Liver (tissue), 9 donors: ENCODE measurements around the gene WNT7B. TPM values are rescaled to one million over a fixed set of nuclear protein-coding genes. Genes with fewer than 3 reads are reported as not detected.

Source experiments
- DNase-seq: peaks from one replicate; pipeline ENCODE4 v3.0.0-alpha.2; 2017; ENCODE audit warnings: low spot score
- H3K27ac ChIP-seq, 2 donors: one replicate each; pipeline ENCODE4 v1.7.0; 2013; ENCODE audit warnings: inconsistent platforms in 2 of 2, low read length in 2 of 2, control low read depth in 1 of 2, low read depth in 1 of 2, mild to moderate bottlenecking in 1 of 2
- H3K27me3 ChIP-seq, 4 donors: one replicate each; pipeline versions ENCODE4 v1.6.1 to v1.7.0; 2013; ENCODE audit warnings: low read length in 3 of 4, inconsistent platforms in 1 of 4, mild to moderate bottlenecking in 1 of 4, moderate library complexity in 1 of 4; ENCODE audit not compliant: control insufficient read depth in 4 of 4, insufficient read depth in 4 of 4
- H3K36me3 ChIP-seq, 4 donors: one replicate each; pipeline versions ENCODE4 v1.6.1 to v1.7.0; 2013; ENCODE audit warnings: low read length in 3 of 4, mild to moderate bottlenecking in 3 of 4, low read depth in 1 of 4, moderate library complexity in 1 of 4; ENCODE audit not compliant: control insufficient read depth in 4 of 4, insufficient read depth in 3 of 4
- H3K4me1 ChIP-seq, 4 donors: one replicate each; pipeline versions ENCODE4 v1.6.1 to v1.7.0; 2013; ENCODE audit warnings: low read length in 3 of 4, mild to moderate bottlenecking in 3 of 4, moderate library complexity in 1 of 4; ENCODE audit not compliant: control insufficient read depth in 4 of 4, insufficient read depth in 4 of 4
- H3K4me3 ChIP-seq, 3 donors: one replicate each; pipeline versions ENCODE4 v1.6.1 to v1.7.0; 2013; ENCODE audit warnings: low read length in 3 of 3, control low read depth in 1 of 3, low read depth in 1 of 3, mild to moderate bottlenecking in 1 of 3
- H3K9ac ChIP-seq, 2 donors: one replicate each; pipeline ENCODE4 v1.7.0; 2013; ENCODE audit warnings: low read length in 2 of 2, mild to moderate bottlenecking in 2 of 2, moderate library complexity in 2 of 2, control low read depth in 1 of 2, low read depth in 1 of 2
- H3K9me3 ChIP-seq, 4 donors: one replicate each; pipeline versions ENCODE4 v1.6.1 to v1.7.0; 2013; ENCODE audit warnings: low read length in 3 of 4; ENCODE audit not compliant: control insufficient read depth in 4 of 4
- EGR1 ChIP-seq, 2 donors: IDR thresholded peaks; 2 replicates each; pipeline ENCODE4 v1.6.1; 2016 to 2018; ENCODE audit warnings: antibody characterized with exemption in 2 of 2, low read depth in 2 of 2
- FOXA2 ChIP-seq: IDR thresholded peaks from 2 replicates; pipeline ENCODE4 v1.6.1; 2016; ENCODE audit warnings: antibody characterized with exemption
- GABPA ChIP-seq, 2 donors: IDR thresholded peaks in 1 of 2; conservative IDR thresholded peaks in 1 of 2; 2 replicates each; pipeline ENCODE4 v1.6.1; 2016; ENCODE audit warnings: antibody characterized with exemption in 2 of 2, mild to moderate bottlenecking in 1 of 2, moderate library complexity in 1 of 2
- HNF4A ChIP-seq, 2 donors: conservative IDR thresholded peaks; 2 replicates each; pipeline ENCODE4 v1.6.1; 2016; ENCODE audit warnings: antibody characterized with exemption in 2 of 2, mild to moderate bottlenecking in 2 of 2
- HNF4G ChIP-seq: IDR thresholded peaks from 2 replicates; pipeline ENCODE4 v1.6.1; 2016; ENCODE audit warnings: antibody characterized with exemption
- JUND ChIP-seq, 2 donors: IDR thresholded peaks; 2 replicates each; pipeline ENCODE4 v1.6.1; 2016; ENCODE audit warnings: antibody characterized with exemption in 2 of 2
- NR2F2 ChIP-seq: IDR thresholded peaks from 2 replicates; pipeline ENCODE4 v1.6.1; 2016; ENCODE audit warnings: antibody characterized with exemption
- RXRA ChIP-seq, 2 donors: IDR thresholded peaks; 2 replicates each; pipeline ENCODE4 v1.6.1; 2017 to 2018; ENCODE audit warnings: antibody characterized with exemption in 2 of 2, mild to moderate bottlenecking in 1 of 2
- YY1 ChIP-seq: IDR thresholded peaks from 2 replicates; pipeline ENCODE4 v1.6.1; 2016; ENCODE audit warnings: antibody characterized with exemption, mild to moderate bottlenecking
- WGBS: extraction: QIAGEN DNeasy Blood & Tissue Kit; methylation state at CpG from one replicate; pipeline ENCODE4 v1.1.7; 2013; 5-methylcytosine and 5-hydroxymethylcytosine counted together
- polyA plus RNA-seq, 2 donors: library from polyadenylated mRNA; stranded (reverse) in 1 of 2; unstranded in 1 of 2; fragments of 200-250 nt in 1 of 2; fragments of >200 nt in 1 of 2; fragmentation: Nextera tagmentation in 1 of 2; extraction: Ambion mirVana in 1 of 2; gene quantifications; one replicate each; pipeline versions ENCODE4 v1.2.1 to v1.2.3, GENCODE V29; 2013 to 2015
- total RNA-seq, 2 donors: library from RNA; depleted of rRNA; stranded (reverse); fragments of >200 nt; gene quantifications; one replicate each; pipeline ENCODE4 v1.2.3, GENCODE V29; 2014
- TF ChIP-seq, protein P1 (sequence below): fragments of 150-350 bp; IDR thresholded peaks from 2 replicates; pipeline ENCODE4 v1.5.1; 2017; ENCODE audit warnings: improper control_type of control experiment, low read depth, low read length; ENCODE audit not compliant: missing input control
- TF ChIP-seq, protein P2 (sequence below): IDR thresholded peaks from 2 replicates; pipeline ENCODE4 v1.6.1; 2016; ENCODE audit warnings: antibody characterized with exemption
- TF ChIP-seq, protein P3 (sequence below): IDR thresholded peaks from 2 replicates; pipeline ENCODE4 v1.6.1; 2016; ENCODE audit warnings: antibody characterized with exemption
- TF ChIP-seq, protein P4 (sequence below): IDR thresholded peaks from 2 replicates; pipeline ENCODE4 v1.6.1; 2016; ENCODE audit warnings: antibody characterized with exemption, mild to moderate bottlenecking
- donor health status: healthy.
- donor health status: healthy.
- donor health status: healthy.
- donor health status: healthy.
- donor health status: healthy.

Gene WNT7B
- total and polyA plus RNA-seq, 4 donors: 0.06 to 0.28 TPM; not detected in 2

DNA sequence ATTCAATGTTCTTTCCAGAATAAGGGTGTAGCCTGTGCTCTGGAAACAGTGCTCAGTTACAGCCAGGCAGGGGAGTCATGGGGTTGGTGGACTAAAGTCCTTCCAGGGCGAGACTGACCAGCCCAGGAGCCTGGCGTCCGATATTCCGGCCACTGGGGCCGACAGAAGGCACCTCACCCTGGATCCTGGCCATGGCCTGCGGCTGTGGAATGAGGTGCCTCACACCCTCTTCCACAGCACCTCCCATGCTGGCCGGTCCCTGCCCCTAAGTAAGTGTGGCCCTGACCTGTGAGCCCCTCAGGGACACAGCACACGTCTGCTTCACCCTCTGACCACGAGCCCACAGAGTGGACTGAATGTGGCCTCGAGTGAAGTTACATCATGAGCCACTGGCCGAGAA lies 50.5 kb downstream of the WNT7B start:
- Histone ChIP-seq H3K27ac (no peak overlapping the region), H3K36me3 (no peaks in the 10 kb centered on the region), H3K9me3 (no peaks in the 10 kb centered on the region), H3K4me1 (no peaks in the 10 kb centered on the region), H3K27me3 (peaks cover 0 to 4% (median 1%) of the 10 kb centered on the region in 4 donors), H3K4me3 (no peak overlapping the region), H3K9ac (no peak overlapping the region)
- WGBS: 86% methylated on average over 11 of the region's 11 CpGs
- DNase-seq: no peak
- TF ChIP-seq, protein P1, sequence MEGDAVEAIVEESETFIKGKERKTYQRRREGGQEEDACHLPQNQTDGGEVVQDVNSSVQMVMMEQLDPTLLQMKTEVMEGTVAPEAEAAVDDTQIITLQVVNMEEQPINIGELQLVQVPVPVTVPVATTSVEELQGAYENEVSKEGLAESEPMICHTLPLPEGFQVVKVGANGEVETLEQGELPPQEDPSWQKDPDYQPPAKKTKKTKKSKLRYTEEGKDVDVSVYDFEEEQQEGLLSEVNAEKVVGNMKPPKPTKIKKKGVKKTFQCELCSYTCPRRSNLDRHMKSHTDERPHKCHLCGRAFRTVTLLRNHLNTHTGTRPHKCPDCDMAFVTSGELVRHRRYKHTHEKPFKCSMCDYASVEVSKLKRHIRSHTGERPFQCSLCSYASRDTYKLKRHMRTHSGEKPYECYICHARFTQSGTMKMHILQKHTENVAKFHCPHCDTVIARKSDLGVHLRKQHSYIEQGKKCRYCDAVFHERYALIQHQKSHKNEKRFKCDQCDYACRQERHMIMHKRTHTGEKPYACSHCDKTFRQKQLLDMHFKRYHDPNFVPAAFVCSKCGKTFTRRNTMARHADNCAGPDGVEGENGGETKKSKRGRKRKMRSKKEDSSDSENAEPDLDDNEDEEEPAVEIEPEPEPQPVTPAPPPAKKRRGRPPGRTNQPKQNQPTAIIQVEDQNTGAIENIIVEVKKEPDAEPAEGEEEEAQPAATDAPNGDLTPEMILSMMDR: no peak
- TF ChIP-seq EGR1 (IDR thresholded peaks at IDR 0.05; ENCODE audit: low read depth in 2 of 2) (no peak), NR2F2 (no peak), YY1 (no peak), HNF4G (no peak), JUND (IDR thresholded peaks at IDR 0.05) (no peak), RXRA (IDR thresholded peaks at IDR 0.05) (no peak), GABPA (IDR thresholded peaks at IDR 0.05 in 1 of 2, conservative IDR thresholded peaks at IDR 0.05 in 1 of 2) (no peak)
- TF ChIP-seq, protein P2, sequence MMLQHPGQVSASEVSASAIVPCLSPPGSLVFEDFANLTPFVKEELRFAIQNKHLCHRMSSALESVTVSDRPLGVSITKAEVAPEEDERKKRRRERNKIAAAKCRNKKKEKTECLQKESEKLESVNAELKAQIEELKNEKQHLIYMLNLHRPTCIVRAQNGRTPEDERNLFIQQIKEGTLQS: no peak
- TF ChIP-seq, protein P3, sequence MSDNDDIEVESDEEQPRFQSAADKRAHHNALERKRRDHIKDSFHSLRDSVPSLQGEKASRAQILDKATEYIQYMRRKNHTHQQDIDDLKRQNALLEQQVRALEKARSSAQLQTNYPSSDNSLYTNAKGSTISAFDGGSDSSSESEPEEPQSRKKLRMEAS: no peak

DNA sequence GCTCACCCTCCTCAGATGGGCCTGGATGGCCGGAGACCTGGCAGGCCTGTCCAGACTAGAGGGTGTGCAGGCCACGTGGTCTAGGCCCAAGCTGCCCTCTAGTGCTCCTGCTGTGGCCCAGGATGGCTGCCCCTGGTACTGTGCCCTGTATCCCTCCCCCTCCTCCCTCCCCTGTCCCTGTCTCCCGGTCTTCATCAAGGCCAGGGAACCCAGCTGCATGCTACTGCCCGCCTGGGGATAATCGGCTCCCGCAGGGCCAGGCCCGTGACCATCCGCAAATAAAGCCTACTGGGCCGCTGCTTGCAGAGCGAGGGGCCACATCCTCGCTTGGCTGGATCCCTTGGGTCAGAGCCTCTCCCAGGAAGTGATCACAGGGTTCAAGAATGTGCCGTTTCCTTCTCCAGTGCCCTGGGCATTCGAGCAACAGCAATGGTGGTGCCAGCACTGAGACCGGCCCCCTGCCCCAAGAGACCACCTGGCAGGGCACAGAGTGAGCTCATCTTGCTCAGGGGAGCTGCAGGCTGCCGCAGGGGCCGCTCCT lies 51.1 kb downstream of the WNT7B start:
- Histone ChIP-seq H3K27me3 (peaks cover 0 to 2% (median under 1%) of the 10 kb centered on the region in 4 donors), H3K9me3 (no peaks in the 10 kb centered on the region), H3K9ac (no peak overlapping the region), H3K27ac (no peak overlapping the region), H3K4me3 (no peak overlapping the region), H3K4me1 (no peaks in the 10 kb centered on the region), H3K36me3 (no peaks in the 10 kb centered on the region)
- TF ChIP-seq RXRA (IDR thresholded peaks at IDR 0.05) (no peak), HNF4A (conservative IDR thresholded peaks at IDR 0.05) (no peak), EGR1 (IDR thresholded peaks at IDR 0.05; ENCODE audit: low read depth in 2 of 2) (no peak), FOXA2 (no peak), JUND (IDR thresholded peaks at IDR 0.05) (no peak), NR2F2 (no peak), GABPA (IDR thresholded peaks at IDR 0.05 in 1 of 2, conservative IDR thresholded peaks at IDR 0.05 in 1 of 2) (no peak), HNF4G (no peak)
- TF ChIP-seq, protein P1: no peak
- TF ChIP-seq, protein P4, sequence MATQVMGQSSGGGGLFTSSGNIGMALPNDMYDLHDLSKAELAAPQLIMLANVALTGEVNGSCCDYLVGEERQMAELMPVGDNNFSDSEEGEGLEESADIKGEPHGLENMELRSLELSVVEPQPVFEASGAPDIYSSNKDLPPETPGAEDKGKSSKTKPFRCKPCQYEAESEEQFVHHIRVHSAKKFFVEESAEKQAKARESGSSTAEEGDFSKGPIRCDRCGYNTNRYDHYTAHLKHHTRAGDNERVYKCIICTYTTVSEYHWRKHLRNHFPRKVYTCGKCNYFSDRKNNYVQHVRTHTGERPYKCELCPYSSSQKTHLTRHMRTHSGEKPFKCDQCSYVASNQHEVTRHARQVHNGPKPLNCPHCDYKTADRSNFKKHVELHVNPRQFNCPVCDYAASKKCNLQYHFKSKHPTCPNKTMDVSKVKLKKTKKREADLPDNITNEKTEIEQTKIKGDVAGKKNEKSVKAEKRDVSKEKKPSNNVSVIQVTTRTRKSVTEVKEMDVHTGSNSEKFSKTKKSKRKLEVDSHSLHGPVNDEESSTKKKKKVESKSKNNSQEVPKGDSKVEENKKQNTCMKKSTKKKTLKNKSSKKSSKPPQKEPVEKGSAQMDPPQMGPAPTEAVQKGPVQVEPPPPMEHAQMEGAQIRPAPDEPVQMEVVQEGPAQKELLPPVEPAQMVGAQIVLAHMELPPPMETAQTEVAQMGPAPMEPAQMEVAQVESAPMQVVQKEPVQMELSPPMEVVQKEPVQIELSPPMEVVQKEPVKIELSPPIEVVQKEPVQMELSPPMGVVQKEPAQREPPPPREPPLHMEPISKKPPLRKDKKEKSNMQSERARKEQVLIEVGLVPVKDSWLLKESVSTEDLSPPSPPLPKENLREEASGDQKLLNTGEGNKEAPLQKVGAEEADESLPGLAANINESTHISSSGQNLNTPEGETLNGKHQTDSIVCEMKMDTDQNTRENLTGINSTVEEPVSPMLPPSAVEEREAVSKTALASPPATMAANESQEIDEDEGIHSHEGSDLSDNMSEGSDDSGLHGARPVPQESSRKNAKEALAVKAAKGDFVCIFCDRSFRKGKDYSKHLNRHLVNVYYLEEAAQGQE: no peak
- TF ChIP-seq, protein P3: no peak
- DNase-seq: no peak
- WGBS: 86% methylated on average over 16 of the region's 16 CpGs
